ENCODE measurements around the gene POGZ. TPM values are rescaled to one million over a fixed set of nuclear protein-coding genes. Genes with fewer than 3 reads are reported as not detected.

The POGZ gene
- total RNA-seq, 1 donor from 2014 or later = 132 TPM

GRCh38 chr1:151425103-151425502, 34.2 kb downstream of the POGZ start:
- H3K4me3 Mint-ChIP-seq (ENCODE audit: unreplicated experiment) = no peak overlapping the region
- H3K27me3 Mint-ChIP-seq (ENCODE audit: unreplicated experiment) = peaks cover 3% of the 10 kb centered on the region
- peaks cover 25% of the 10 kb centered on the region for H3K4me1 Mint-ChIP-seq (ENCODE audit: unreplicated experiment)
- peaks cover 44% of the 10 kb centered on the region for H3K36me3 Mint-ChIP-seq (ENCODE audit: low read depth, unreplicated experiment)
- H3K27ac Mint-ChIP-seq (ENCODE audit: unreplicated experiment) = no peak overlapping the region
- H3K9me3 Mint-ChIP-seq (ENCODE audit: unreplicated experiment) = no peaks in the 10 kb centered on the region
- TF ChIP-seq CTCF (IDR thresholded peaks at IDR 0.05; ENCODE audit: unreplicated experiment) = no peak
- DNase-seq (ENCODE audit: low spot score) = no peak

GRCh38 chr1:151419819-151420218, 39.5 kb downstream of the POGZ start:
- peak overlapping the region; percentile 68 for H3K27ac Mint-ChIP-seq (ENCODE audit: unreplicated experiment)
- H3K4me1 Mint-ChIP-seq (ENCODE audit: unreplicated experiment) = peaks cover 18% of the 10 kb centered on the region
- H3K36me3 Mint-ChIP-seq (ENCODE audit: low read depth, unreplicated experiment) = peaks cover 35% of the 10 kb centered on the region
- H3K4me3 Mint-ChIP-seq (ENCODE audit: unreplicated experiment) = peak overlapping the region; percentile 12
- DNase-seq (ENCODE audit: low spot score) = no peak
- H3K9me3 Mint-ChIP-seq (ENCODE audit: unreplicated experiment) = no peaks in the 10 kb centered on the region
- no peak for TF ChIP-seq CTCF (IDR thresholded peaks at IDR 0.05; ENCODE audit: unreplicated experiment)
- no peaks in the 10 kb centered on the region for H3K27me3 Mint-ChIP-seq (ENCODE audit: unreplicated experiment)

- H3K4me1 Mint-ChIP-seq (ENCODE audit: unreplicated experiment) = peaks cover 1% of the 10 kb centered on the region
- no peak overlapping the region for H3K27ac Mint-ChIP-seq (ENCODE audit: unreplicated experiment)
- TF ChIP-seq CTCF (IDR thresholded peaks at IDR 0.05; ENCODE audit: unreplicated experiment) = no peak
- no peaks in the 10 kb centered on the region for H3K27me3 Mint-ChIP-seq (ENCODE audit: unreplicated experiment)
- no peak overlapping the region for H3K4me3 Mint-ChIP-seq (ENCODE audit: unreplicated experiment)
- H3K36me3 Mint-ChIP-seq (ENCODE audit: low read depth, unreplicated experiment) = peaks cover 35% of the 10 kb centered on the region
- H3K9me3 Mint-ChIP-seq (ENCODE audit: unreplicated experiment) = no peaks in the 10 kb centered on the region
- DNase-seq (ENCODE audit: low spot score) = no peak
Measured at GRCh38 chr1:151418081-151418480, 41.2 kb downstream of the POGZ start.

GRCh38 chr1:151416231-151416630, 43.1 kb downstream of the POGZ start:
- Mint-ChIP-seq H3K27ac (ENCODE audit: unreplicated experiment) (no peak overlapping the region), H3K27me3 (ENCODE audit: unreplicated experiment) (no peaks in the 10 kb centered on the region), H3K36me3 (ENCODE audit: low read depth, unreplicated experiment) (peaks cover 37% of the 10 kb centered on the region), H3K4me1 (ENCODE audit: unreplicated experiment) (no peaks in the 10 kb centered on the region), H3K4me3 (ENCODE audit: unreplicated experiment) (no peak overlapping the region), H3K9me3 (ENCODE audit: unreplicated experiment) (no peaks in the 10 kb centered on the region)
- DNase-seq (ENCODE audit: low spot score) = no peak
- no peak for TF ChIP-seq CTCF (IDR thresholded peaks at IDR 0.05; ENCODE audit: unreplicated experiment)

- Mint-ChIP-seq H3K9me3 (ENCODE audit: unreplicated experiment) (no peaks in the 10 kb centered on the region), H3K27ac (ENCODE audit: unreplicated experiment) (no peak overlapping the region), H3K4me1 (ENCODE audit: unreplicated experiment) (no peaks in the 10 kb centered on the region), H3K36me3 (ENCODE audit: low read depth, unreplicated experiment) (peaks cover 62% of the 10 kb centered on the region), H3K27me3 (ENCODE audit: unreplicated experiment) (no peaks in the 10 kb centered on the region), H3K4me3 (ENCODE audit: unreplicated experiment) (no peak overlapping the region)
- no peak for TF ChIP-seq CTCF (IDR thresholded peaks at IDR 0.05; ENCODE audit: unreplicated experiment)
- DNase-seq (ENCODE audit: low spot score) = no peak
Measured at GRCh38 chr1:151411884-151412283, 47.4 kb downstream of the POGZ start.
